Gastrocnemius medialis (tissue), 4 donors: Measurements from ENCODE around the gene USP46.

Source experiments
- CTCF ChIP-seq, 5 experiments: fragments of 450-650 bp in 3 of 5; fragments of 200-600 bp in 2 of 5; sonication (generic) in 2 of 5; IDR thresholded peaks in 4 of 5; conservative IDR thresholded peaks in 1 of 5; 1 replicate in 4 of 5; 2 replicates in 1 of 5; pipeline ENCODE4 v1.5.1; 2016 to 2019; ENCODE audit warnings: antibody characterized with exemption in 5 of 5, mild to moderate bottlenecking in 3 of 5, moderate library complexity in 3 of 5
- POLR2A ChIP-seq, 2 donors: fragments of 450-650 bp; IDR thresholded peaks; one replicate each; pipeline ENCODE4 v1.6.1; 2017; ENCODE audit warnings: antibody characterized with exemption in 2 of 2, mild to moderate bottlenecking in 2 of 2, moderate library complexity in 2 of 2

GRCh38 chr4:52701207-52701606 lies 42.1 kb upstream of the USP46 start:
- TF ChIP-seq CTCF (IDR thresholded peaks at IDR 0.05 in 4 of 5, conservative IDR thresholded peaks at IDR 0.05 in 1 of 5): no peak
- TF ChIP-seq POLR2A (IDR thresholded peaks at IDR 0.05): no peak
